ENCODE measurements around the gene SSRP1. TPM values are rescaled to one million over a fixed set of nuclear protein-coding genes. Genes with fewer than 3 reads are reported as not detected.

Gene SSRP1
- total and polyA plus RNA-seq, 12 donors, result 25.3 to 106 (median 56.9) TPM

DNA sequence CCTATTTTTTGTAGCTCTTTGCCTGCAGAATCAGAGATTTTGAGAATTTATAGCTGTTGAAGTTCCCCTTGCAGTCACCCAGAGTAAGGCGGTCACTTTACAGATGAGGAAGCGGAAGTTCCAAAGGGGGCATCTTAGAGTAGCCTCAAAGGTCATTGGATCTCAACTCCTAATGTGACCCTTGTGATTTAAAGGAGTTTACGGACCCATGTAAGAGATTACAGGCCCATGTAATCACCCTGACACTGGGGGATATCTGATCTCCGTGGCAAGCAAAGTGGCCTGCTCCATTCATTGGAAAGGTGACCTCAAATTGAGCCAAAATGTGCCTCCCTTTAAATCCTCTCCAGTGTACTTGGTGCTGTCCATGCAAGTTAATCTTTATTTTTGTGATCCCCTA is 18.2 kb upstream of the SSRP1 start:
- H3K4me3 ChIP-seq, result no peak overlapping the region
- H3K4me1 ChIP-seq (replicated peaks in 1 of 2), result no peaks in the 10 kb centered on the region
- H3K27me3 ChIP-seq, result no peaks in the 10 kb centered on the region
- no peaks in the 10 kb centered on the region for H3K36me3 ChIP-seq (replicated peaks in 1 of 2)
- TF ChIP-seq CTCF (IDR thresholded peaks at IDR 0.05) (no peak), POLR2A (IDR thresholded peaks at IDR 0.05) (no peak)
- no peak for DNase-seq
- WGBS, 4 donors, result 74 to 82% (median 81%) methylated on average over 4 of the region's 4 CpGs
- H3K9me3 ChIP-seq (replicated peaks in 1 of 3), result no peaks in the 10 kb centered on the region
- no peak overlapping the region for H3K27ac ChIP-seq
- intact Hi-C loops (cut with DNase I), result loop anchor here in 1 of 2 donors (10.0 kb wide), 1 partner anchor 171 kb away; no protein-coding TSS in a partner anchor

GRCh38 chr11:57353446-57353845 is 17.8 kb upstream of the SSRP1 start:
- no peak overlapping the region for H3K4me3 ChIP-seq

GRCh38 chr11:57353036-57353435 is 17.3 kb upstream of the SSRP1 start:
- Histone ChIP-seq H3K4me1 (replicated peaks in 1 of 2) (no peaks in the 10 kb centered on the region), H3K9me3 (replicated peaks in 1 of 3) (no peaks in the 10 kb centered on the region), H3K27ac (no peak overlapping the region), H3K27me3 (no peaks in the 10 kb centered on the region), H3K36me3 (replicated peaks in 1 of 2) (no peaks in the 10 kb centered on the region), H3K4me3 (no peak overlapping the region)
- DNase-seq, result no peak
- TF ChIP-seq POLR2A (IDR thresholded peaks at IDR 0.05), result no peak
- TF ChIP-seq CTCF (IDR thresholded peaks at IDR 0.05), result no peak
- intact Hi-C loops (cut with DNase I), result loop anchor here in 1 of 2 donors (10.0 kb wide), 1 partner anchor 172 kb away; no protein-coding TSS in a partner anchor
- WGBS, 4 donors, result 65 to 72% (median 70%) methylated on average over 5 of the region's 5 CpGs

More at GRCh38 chr11:57353446-57353845, 17.8 kb upstream of the SSRP1 start:
- Histone ChIP-seq H3K9me3 (replicated peaks in 1 of 3) (no peaks in the 10 kb centered on the region), H3K27me3 (no peaks in the 10 kb centered on the region), H3K4me1 (replicated peaks in 1 of 2) (no peaks in the 10 kb centered on the region), H3K27ac (no peak overlapping the region), H3K36me3 (replicated peaks in 1 of 2) (no peaks in the 10 kb centered on the region)
- no peak for DNase-seq
- WGBS, 4 donors, result 60 to 81% (median 61%) methylated on average over 4 of the region's 4 CpGs
- no peak for TF ChIP-seq POLR2A (IDR thresholded peaks at IDR 0.05)
- TF ChIP-seq CTCF (IDR thresholded peaks at IDR 0.05), result no peak
- intact Hi-C loops (cut with DNase I), result loop anchor here in 1 of 2 donors (10.0 kb wide), 1 partner anchor 171 kb away; no protein-coding TSS in a partner anchor

- intact Hi-C loops (cut with DNase I), result loop anchor here (5.0 to 10.0 kb wide), 6 partner anchors 105 to 295 kb away; partner anchors contain the start of gene YPEL4 (in 1 of the 2)
- peak; percentile 48 to 82 (median 72) for DNase-seq
- Histone ChIP-seq H3K4me1 (replicated peaks in 1 of 2) (no peaks in the 10 kb centered on the region), H3K27me3 (no peaks in the 10 kb centered on the region), H3K27ac (peak overlapping the region in 1 of 5 donors; percentile 9), H3K9me3 (replicated peaks in 1 of 3) (no peaks in the 10 kb centered on the region), H3K36me3 (replicated peaks in 1 of 2) (no peaks in the 10 kb centered on the region), H3K4me3 (no peak overlapping the region)
- peak; percentile 73 to 96 (median 84) for TF ChIP-seq CTCF (IDR thresholded peaks at IDR 0.05)
- TF ChIP-seq POLR2A (IDR thresholded peaks at IDR 0.05), result no peak
- 8 to 15% (median 12%) methylated on average over 22 to 31 of the region's 31 CpGs for WGBS, 4 donors
These were observed 14.0 kb upstream of the SSRP1 start for GRCh38 chr11:57349491-57350274.

All from adrenal gland (tissue), 12 donors.